GM11168 (cell line): ENCODE data around the gene GALNT2.

ENCODE experiments used
- in situ Hi-C: fragments of 300-500 bp; cut with MboI; formaldehyde crosslinking; loops from one replicate; pipeline ENCODE4 v1.12.0; 2022; ENCODE audit warnings: low sequenced_read_pairs; ENCODE audit not compliant: unreplicated experiment

The GALNT2 gene

DNA sequence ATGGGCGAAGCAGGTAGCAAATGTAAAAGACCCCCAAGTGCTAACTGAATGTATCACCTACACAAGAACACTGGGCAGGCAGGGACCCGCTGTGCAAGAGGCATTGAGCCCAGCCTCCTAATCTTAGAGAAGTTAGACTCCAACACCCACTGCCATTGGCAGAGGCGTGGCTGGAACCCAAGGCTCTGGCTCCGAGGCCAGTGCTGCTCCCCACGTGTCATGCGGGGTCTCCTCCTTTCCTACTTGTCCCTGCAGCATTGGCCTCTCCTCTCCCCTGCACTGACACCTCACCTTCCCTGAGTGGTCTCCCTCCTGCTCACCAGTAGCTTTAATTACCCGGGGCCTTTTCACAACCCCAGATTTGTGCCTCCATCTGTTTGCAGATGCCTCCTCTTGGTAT, 107.0 kb downstream of the GALNT2 start:
- in situ Hi-C loops, result no loop called here

- in situ Hi-C loops, result no loop called here
Observed at GRCh38 chr1:230174471-230175162, 107.6 kb downstream of the GALNT2 start.

GRCh38 chr1:230175163-230175747, 108.2 kb downstream of the GALNT2 start:
- in situ Hi-C loops, result no loop called here

GRCh38 chr1:230175839-230176238, 108.8 kb downstream of the GALNT2 start:
- in situ Hi-C loops, result no loop called here

DNA sequence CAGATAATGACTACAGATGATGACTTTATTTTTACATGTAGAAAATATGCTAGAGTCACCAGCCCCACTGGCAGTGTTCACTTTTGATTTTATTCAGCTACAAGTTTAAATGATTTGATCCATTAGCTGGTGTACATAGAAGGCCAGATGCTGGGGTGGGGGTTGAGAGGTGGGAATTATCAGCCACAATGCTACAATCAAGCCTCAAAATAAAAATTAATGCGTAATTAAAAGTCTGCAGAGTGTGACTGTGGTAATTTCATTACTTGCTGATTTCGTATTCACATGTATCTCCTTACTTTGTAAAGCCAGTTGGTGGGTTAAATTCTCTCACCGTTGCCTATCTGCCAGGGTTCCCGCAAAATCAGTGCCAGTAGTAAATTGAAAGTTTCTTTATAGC, 109.3 kb downstream of the GALNT2 start:
- in situ Hi-C loops, result no loop called here

- in situ Hi-C loops, result no loop called here
Observed at GRCh38 chr1:230176871-230177411, 109.9 kb downstream of the GALNT2 start.

DNA sequence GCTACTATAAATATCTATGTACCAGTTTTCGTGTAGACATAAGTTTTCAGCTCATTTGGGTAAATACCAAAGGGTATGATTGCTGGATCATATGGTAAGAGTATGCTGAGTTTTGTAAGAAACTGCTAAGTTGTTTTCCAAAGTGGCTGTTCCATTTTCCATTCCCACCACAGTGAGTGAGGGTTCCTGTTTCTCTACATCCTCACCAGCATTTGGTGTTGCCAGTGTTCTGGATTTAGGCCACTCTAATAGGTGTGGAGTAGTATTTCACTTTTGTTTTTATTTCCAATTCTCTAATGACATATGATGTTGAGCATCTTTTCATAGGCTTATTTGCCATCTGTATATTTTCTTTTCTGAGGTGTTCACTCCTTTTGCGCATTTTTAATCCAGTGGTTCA, 112.2 kb downstream of the GALNT2 start:
- in situ Hi-C loops, result no loop called here

- in situ Hi-C loops, result no loop called here
Observed at GRCh38 chr1:230185076-230186001, 118.3 kb downstream of the GALNT2 start.

DNA sequence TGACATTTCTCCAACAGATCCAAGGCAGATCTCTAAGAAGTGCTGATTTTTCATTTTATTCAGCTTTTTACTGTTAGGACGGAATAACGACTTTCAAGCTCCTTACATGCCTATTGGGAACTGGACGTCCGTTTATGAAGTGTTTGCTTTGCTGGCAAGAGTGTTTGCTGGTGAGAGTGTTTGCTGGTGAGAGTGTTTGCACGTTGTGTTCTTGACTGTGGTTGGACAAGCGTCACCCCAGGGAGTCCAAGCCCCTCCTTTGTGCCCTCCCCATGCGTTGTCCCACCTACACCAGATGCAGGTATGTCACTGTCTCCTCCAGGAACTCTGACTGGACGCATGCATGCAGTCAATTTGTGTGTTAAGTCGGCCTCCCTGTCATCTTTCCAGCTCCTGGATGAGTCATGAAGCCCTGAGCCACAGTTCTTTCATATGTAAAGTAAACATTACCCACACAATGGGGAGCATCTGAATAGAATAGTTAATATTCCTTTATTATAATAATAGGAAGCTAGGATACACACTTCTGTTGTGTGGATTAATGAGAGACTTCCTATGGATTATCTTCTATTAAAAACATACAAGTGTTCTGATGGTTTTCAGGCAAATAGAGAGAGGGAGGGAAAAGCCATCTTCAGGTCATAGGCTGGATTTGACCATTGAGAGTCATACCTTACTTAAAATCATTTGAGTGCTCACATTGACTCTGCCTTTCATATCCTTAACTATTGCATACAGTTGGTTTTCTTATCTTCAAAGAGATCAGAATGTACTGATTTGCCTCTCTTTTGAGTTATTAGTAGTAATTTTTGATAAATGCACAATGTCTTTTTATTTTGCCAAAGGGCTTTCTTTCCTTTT, 119.2 kb downstream of the GALNT2 start:
- in situ Hi-C loops, result no loop called here

DNA sequence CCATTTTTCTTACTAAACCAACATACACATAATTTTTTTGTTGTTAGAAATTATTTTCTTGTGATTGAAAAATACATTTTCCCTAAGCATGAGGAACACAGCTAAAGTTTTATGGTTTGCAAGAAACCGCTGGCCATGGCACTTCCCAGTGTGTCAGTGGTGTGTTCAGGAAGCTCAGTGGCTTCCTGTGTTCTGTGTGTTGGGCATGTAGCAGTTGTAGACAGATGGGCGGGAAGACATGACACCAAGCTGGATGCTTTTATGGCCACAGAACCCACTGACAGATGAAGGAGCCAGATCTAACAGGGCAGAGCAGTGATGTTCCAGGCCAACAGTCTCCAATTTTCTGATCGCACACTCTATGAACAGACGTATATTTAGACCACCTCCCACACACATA, 119.8 kb downstream of the GALNT2 start:
- in situ Hi-C loops, result no loop called here

- in situ Hi-C loops, result no loop called here
Observed at GRCh38 chr1:230187290-230187689, 120.3 kb downstream of the GALNT2 start.

- in situ Hi-C loops, result no loop called here
Observed at GRCh38 chr1:230188826-230189225, 121.8 kb downstream of the GALNT2 start.

DNA sequence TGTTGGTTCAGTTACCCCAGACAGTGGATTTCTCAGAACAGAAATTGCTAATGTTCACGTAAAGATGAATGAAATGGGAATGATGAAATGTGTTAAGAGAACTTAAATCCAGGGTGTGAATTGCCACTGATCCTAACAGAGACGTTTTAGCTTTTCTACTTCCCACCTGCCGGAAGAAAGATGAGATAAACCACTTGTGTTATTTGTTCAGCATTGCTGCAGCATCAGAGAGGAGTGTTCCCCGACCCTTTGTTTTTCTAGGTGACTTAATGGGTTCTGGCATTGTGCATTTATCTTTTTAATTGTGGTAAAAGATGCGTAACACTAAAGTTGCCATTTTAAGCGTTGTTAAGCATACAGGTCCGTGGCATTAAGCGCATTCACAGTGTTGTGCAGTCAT, 122.3 kb downstream of the GALNT2 start:
- in situ Hi-C loops, result no loop called here

- in situ Hi-C loops, result no loop called here
Observed at GRCh38 chr1:230189824-230190223, 122.8 kb downstream of the GALNT2 start.

DNA sequence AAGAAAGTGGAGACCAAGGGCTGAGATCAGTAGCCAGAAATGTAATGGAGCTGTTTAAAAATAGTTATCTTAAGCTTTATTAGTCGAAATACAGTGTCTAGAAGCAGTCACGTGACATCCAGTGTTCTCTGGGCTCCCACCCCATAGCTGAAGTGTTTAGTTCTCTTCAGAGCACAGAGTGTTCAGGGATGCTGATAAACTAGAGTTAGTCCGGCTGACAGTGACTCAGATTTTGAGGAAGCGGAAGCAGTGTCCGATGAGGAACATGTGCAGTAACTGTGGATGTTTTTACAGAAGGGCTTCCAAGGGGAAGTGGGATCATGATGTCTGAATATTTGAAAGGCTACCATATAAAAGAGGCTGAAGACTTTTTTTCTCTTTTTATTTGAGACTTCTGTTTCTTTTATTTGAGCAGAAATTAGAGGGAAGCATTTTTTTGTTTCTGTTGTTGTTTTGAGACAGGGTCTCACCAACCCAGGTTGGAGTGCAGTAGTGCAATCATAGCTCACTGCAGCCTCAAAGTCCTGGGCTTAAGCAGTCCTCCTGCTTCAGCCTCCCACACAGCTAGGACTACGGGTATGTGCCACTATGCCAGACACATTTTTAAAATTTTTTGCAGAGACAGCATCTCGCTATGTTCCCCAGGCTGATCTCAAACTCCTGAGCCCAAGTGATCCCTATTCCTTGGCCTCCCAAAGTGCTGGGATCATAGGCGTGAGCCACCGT, 124.2 kb downstream of the GALNT2 start:
- in situ Hi-C loops, result no loop called here

DNA sequence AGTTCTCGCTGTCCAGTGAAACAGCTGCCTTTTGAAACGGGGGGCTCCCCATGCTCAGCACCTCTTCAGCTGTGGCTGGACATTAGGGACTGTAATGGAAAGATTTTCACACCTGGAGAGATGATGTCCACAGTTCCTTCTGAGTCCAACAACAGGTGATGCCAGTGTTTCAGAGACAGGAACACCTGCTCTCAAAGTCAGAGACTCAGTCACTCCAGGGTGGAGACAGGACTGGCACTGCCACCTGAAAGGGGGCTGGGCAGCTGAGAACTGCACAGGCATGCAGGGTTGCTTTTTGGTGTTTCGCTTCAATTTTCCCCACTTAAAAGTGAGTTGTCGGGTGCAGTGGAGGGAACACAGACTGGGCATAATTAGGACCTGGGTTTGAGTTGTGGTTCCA, 124.8 kb downstream of the GALNT2 start:
- in situ Hi-C loops, result no loop called here

DNA sequence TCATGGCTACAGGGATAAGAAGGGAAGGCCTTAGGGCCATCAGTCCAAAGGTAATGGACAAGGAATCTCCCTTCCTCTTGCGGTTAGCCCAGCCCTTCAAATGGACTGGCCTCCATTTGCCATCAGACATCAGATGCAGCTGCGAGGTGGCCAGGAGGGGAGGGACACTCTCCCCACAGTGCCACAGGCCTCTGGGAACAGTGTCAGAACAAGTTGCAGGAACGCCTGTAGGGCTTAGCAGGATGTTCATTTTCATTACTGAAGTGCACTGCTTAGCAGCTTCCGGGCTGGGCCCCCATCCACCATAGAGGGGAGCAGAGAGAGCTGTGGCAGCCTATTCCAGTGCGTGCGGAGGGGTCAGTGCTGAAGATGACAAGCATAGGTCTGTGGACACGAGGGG, 127.5 kb downstream of the GALNT2 start:
- in situ Hi-C loops, result no loop called here

- in situ Hi-C loops, result no loop called here
Observed at GRCh38 chr1:230195199-230195598, 128.2 kb downstream of the GALNT2 start.

DNA sequence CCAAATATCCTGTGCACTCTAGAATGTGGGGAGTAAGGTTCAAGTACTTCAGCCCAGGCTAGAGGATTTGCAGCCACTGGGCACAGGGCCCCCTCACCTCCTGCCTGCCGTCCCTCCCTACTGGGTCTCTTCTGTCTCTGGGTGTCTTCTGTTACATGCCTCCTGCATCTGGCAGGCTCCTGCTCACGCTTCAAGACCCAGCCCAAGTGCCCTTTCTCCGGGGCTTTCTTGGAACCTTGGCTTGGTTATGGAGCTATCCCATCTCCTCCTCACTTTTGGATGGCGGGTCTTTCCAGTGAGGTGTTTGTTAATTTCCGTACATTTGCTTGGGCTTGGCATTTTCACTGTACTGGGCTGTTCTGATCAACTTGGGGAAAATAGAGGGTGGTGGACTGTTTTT, 129.0 kb downstream of the GALNT2 start:
- in situ Hi-C loops, result no loop called here
